Trophoblast cell (in vitro differentiated cells and primary cell): ENCODE measurements around the gene RNF125.

Experiments used
- DNase-seq, 2 donors: peaks; one replicate each; pipeline ENCODE4 v3.0.0-alpha.2; 2016
- H2AFZ ChIP-seq: 2 replicates; pipeline ENCODE4 v1.6.1; 2013; ENCODE audit warnings: low read length, moderate library complexity, mild to moderate bottlenecking; ENCODE audit not compliant: insufficient read depth, poor library complexity
- H2AK5ac ChIP-seq: 2 replicates; pipeline ENCODE4 v1.6.1; 2013; ENCODE audit warnings: mild to moderate bottlenecking, low read length
- H2BK120ac ChIP-seq: 2 replicates; pipeline ENCODE4 v1.6.1; 2013; ENCODE audit warnings: low read length, mild to moderate bottlenecking, moderate library complexity; ENCODE audit not compliant: insufficient read depth, poor library complexity
- H2BK12ac ChIP-seq: 2 replicates; pipeline ENCODE4 v1.6.1; 2013; ENCODE audit warnings: mild to moderate bottlenecking, low read length, moderate library complexity
- H2BK5ac ChIP-seq: 2 replicates; pipeline ENCODE4 v1.6.1; 2013; ENCODE audit warnings: low read length, low read depth, moderate library complexity, mild to moderate bottlenecking; ENCODE audit not compliant: poor library complexity
- H3K14ac ChIP-seq: 2 replicates; pipeline ENCODE4 v1.6.1; 2013; ENCODE audit warnings: mild to moderate bottlenecking, low read length
- H3K18ac ChIP-seq: 2 replicates; pipeline ENCODE4 v1.6.1; 2013; ENCODE audit warnings: mild to moderate bottlenecking, low read length
- H3K23ac ChIP-seq: 2 replicates; pipeline ENCODE4 v1.6.1; 2013; ENCODE audit warnings: low read length
- H3K27ac ChIP-seq: 2 replicates; pipeline ENCODE4 v1.5.1; 2013; ENCODE audit warnings: low read depth, mild to moderate bottlenecking, inconsistent platforms, low read length, moderate library complexity
- H3K27me3 ChIP-seq: 2 replicates; pipeline ENCODE4 v1.6.1; 2013; ENCODE audit warnings: inconsistent platforms, mild to moderate bottlenecking, low read length, moderate library complexity; ENCODE audit not compliant: insufficient read depth
- H3K36me3 ChIP-seq, 2 experiments: 1 replicate in 1 of 2; 2 replicates in 1 of 2; pipeline ENCODE4 v1.6.1; 2013; ENCODE audit warnings: low read length in 2 of 2, mild to moderate bottlenecking in 2 of 2, moderate library complexity in 1 of 2; ENCODE audit not compliant: insufficient read depth in 2 of 2, control insufficient read depth in 1 of 2
- H3K4ac ChIP-seq: 2 replicates; pipeline ENCODE4 v1.6.1; 2013; ENCODE audit warnings: low read depth, mild to moderate bottlenecking, low read length, moderate library complexity
- H3K4me1 ChIP-seq, 2 experiments: 1 replicate in 1 of 2; 2 replicates in 1 of 2; pipeline ENCODE4 v1.6.1; 2013; ENCODE audit warnings: low read length in 2 of 2, mild to moderate bottlenecking in 2 of 2, moderate library complexity in 1 of 2; ENCODE audit not compliant: insufficient read depth in 2 of 2, control insufficient read depth in 1 of 2
- H3K4me2 ChIP-seq: 2 replicates; pipeline ENCODE4 v1.6.1; 2013; ENCODE audit warnings: inconsistent platforms, mild to moderate bottlenecking, low read length, moderate library complexity
- H3K4me3 ChIP-seq: 2 replicates; pipeline ENCODE4 v1.5.1; 2013; ENCODE audit warnings: mild to moderate bottlenecking, low read depth, low read length, inconsistent platforms
- H3K79me1 ChIP-seq: one replicate; pipeline ENCODE4 v1.6.1; 2013; ENCODE audit warnings: low read length
- H3K79me2 ChIP-seq: 2 replicates; pipeline ENCODE4 v1.6.1; 2013; ENCODE audit warnings: low read length, mild to moderate bottlenecking; ENCODE audit not compliant: control insufficient read depth, insufficient read depth, poor library complexity
- H3K9ac ChIP-seq: 2 replicates; pipeline ENCODE4 v1.6.1; 2013; ENCODE audit warnings: mild to moderate bottlenecking, low read length
- H3K9me3 ChIP-seq: 2 replicates; pipeline ENCODE4 v1.6.1; 2013; ENCODE audit warnings: low read depth, mild to moderate bottlenecking, control low read depth, inconsistent platforms, low read length; ENCODE audit not compliant: insufficient read depth
- H4K12ac ChIP-seq: 2 replicates; pipeline ENCODE4 v1.6.1; 2013; ENCODE audit warnings: low read depth, mild to moderate bottlenecking, low read length, moderate library complexity
- H4K8ac ChIP-seq: 2 replicates; pipeline ENCODE4 v1.6.1; 2013; ENCODE audit warnings: low read depth, mild to moderate bottlenecking, low read length, moderate library complexity
- H4K91ac ChIP-seq: one replicate; pipeline ENCODE4 v1.6.1; 2013; ENCODE audit warnings: low read depth, mild to moderate bottlenecking, low read length, moderate library complexity
- WGBS: extraction: QIAGEN DNeasy Blood & Tissue Kit; methylation state at CpG from one replicate; pipeline ENCODE4 v1.1.7; 2013; ENCODE audit warnings: missing lambda C conversion rate; ENCODE audit not compliant: insufficient read length, insufficient coverage; ENCODE audit errors: extremely low coverage; 5-methylcytosine and 5-hydroxymethylcytosine counted together

RNF125 gene

GRCh38 chr18:32093102-32093511 lies 74.5 kb downstream of the RNF125 start:
- Histone ChIP-seq H2AFZ (peak overlapping the region; percentile 68), H3K9me3 (no peaks in the 10 kb centered on the region), H2BK5ac (peak overlapping the region; percentile 13), H3K14ac (peak overlapping the region; percentile 50), H4K91ac (peak overlapping the region; percentile 8), H4K12ac (peak overlapping the region; percentile 33), H3K79me1 (peaks cover 13% of the 10 kb centered on the region), H3K4me3 (peak overlapping the region; percentile 98), H2BK120ac (no peak overlapping the region), H2BK12ac (no peak overlapping the region), H3K4me2 (peak overlapping the region; percentile 93), H3K79me2 (peaks cover 12% of the 10 kb centered on the region), H3K36me3 (no peaks in the 10 kb centered on the region), H3K4ac (peak overlapping the region; percentile 56), H4K8ac (peak overlapping the region; percentile 76), H3K27ac (peak overlapping the region; percentile 24), H3K18ac (peak overlapping the region; percentile 43), H3K27me3 (no peaks in the 10 kb centered on the region), H3K9ac (peak overlapping the region; percentile 81), H3K23ac (no peak overlapping the region), H3K4me1 (no peaks in the 10 kb centered on the region), H2AK5ac (no peak overlapping the region)
- WGBS = no CpG with 5 or more reads among the region's 32 CpGs
- DNase-seq = peak; percentile 56 to 77

GRCh38 chr18:32093523-32093922 lies 74.9 kb downstream of the RNF125 start:
- Histone ChIP-seq H4K12ac (no peak overlapping the region), H3K27ac (no peak overlapping the region), H3K4me2 (peak overlapping the region; percentile 93), H2BK120ac (no peak overlapping the region), H3K18ac (no peak overlapping the region), H3K79me2 (peaks cover 12% of the 10 kb centered on the region), H3K36me3 (no peaks in the 10 kb centered on the region), H3K9me3 (no peaks in the 10 kb centered on the region), H3K9ac (no peak overlapping the region), H2AFZ (peak overlapping the region; percentile 68), H2AK5ac (no peak overlapping the region), H2BK5ac (no peak overlapping the region), H3K79me1 (peaks cover 13% of the 10 kb centered on the region), H4K91ac (no peak overlapping the region), H3K23ac (no peak overlapping the region), H3K4ac (no peak overlapping the region), H3K4me1 (no peaks in the 10 kb centered on the region), H3K14ac (no peak overlapping the region), H2BK12ac (no peak overlapping the region), H3K4me3 (no peak overlapping the region), H3K27me3 (no peaks in the 10 kb centered on the region), H4K8ac (no peak overlapping the region)
- DNase-seq = no peak
- no CpG with 5 or more reads among the region's 7 CpGs for WGBS

DNA sequence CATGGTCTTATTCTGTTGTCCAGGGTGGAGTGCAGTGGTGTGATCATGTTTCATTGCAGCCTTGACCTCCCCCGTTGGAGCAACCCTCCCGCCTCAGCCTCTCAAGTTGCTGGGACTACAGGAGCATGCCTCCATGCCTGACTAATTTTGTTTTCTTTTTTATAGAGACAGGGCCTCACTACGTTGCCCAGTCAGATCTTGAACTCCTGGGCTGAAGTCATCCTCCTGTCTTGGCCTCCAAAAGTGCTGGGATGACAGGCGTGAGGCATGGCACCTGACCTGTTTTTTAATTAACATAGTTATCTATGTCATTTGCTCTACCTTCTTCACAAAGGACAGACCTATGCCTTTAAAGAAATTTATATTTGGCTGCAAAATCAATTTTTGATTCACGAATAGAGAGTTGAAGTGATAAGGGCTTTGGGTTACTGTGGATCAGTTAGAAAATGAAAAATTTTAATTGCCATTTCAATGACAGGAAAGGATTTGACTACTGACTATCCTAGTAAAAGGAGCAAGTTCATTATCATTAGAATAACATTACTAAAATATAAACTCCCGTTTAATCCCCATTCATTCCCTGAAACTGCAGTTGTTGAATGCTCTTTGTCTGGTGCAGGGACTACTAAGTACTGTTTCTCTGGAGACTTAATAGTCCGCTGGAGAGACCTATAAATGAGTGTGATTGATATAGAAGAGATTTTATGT lies 76.7 kb downstream of the RNF125 start:
- WGBS = no CpG with 5 or more reads among the region's 7 CpGs
- Histone ChIP-seq H3K4me1 (no peaks in the 10 kb centered on the region), H2AK5ac (no peak overlapping the region), H4K8ac (no peak overlapping the region), H3K27me3 (no peaks in the 10 kb centered on the region), H3K23ac (no peak overlapping the region), H3K79me2 (peaks cover 12% of the 10 kb centered on the region), H3K4me3 (no peak overlapping the region), H2AFZ (no peak overlapping the region), H3K27ac (no peak overlapping the region), H3K9me3 (no peaks in the 10 kb centered on the region), H3K4ac (peak overlapping the region; percentile 79), H2BK120ac (no peak overlapping the region), H3K14ac (no peak overlapping the region), H3K4me2 (no peak overlapping the region), H2BK12ac (no peak overlapping the region), H4K12ac (no peak overlapping the region), H2BK5ac (no peak overlapping the region), H3K9ac (no peak overlapping the region), H3K36me3 (no peaks in the 10 kb centered on the region), H3K79me1 (peaks cover 13% of the 10 kb centered on the region), H3K18ac (no peak overlapping the region), H4K91ac (no peak overlapping the region)
- DNase-seq = no peak

- Histone ChIP-seq H3K9me3 (no peaks in the 10 kb centered on the region), H2AK5ac (no peak overlapping the region), H3K4ac (no peak overlapping the region), H3K27ac (no peak overlapping the region), H3K4me2 (no peak overlapping the region), H2BK120ac (no peak overlapping the region), H3K9ac (no peak overlapping the region), H2BK12ac (no peak overlapping the region), H4K8ac (no peak overlapping the region), H4K91ac (no peak overlapping the region), H3K18ac (no peak overlapping the region), H3K4me1 (no peaks in the 10 kb centered on the region), H3K27me3 (no peaks in the 10 kb centered on the region), H4K12ac (no peak overlapping the region), H3K4me3 (no peak overlapping the region), H3K79me1 (peaks cover 13% of the 10 kb centered on the region), H2AFZ (no peak overlapping the region), H2BK5ac (no peak overlapping the region), H3K23ac (no peak overlapping the region), H3K79me2 (peaks cover 12% of the 10 kb centered on the region), H3K36me3 (no peaks in the 10 kb centered on the region), H3K14ac (no peak overlapping the region)
- no peak for DNase-seq
- WGBS = no CpG with 5 or more reads among the region's 4 CpGs
Measured at GRCh38 chr18:32095900-32096229, 77.2 kb downstream of the RNF125 start.
